HUES48 (cell line): ENCODE data around the gene ANKRD63.

Experiments used
- H3K27ac ChIP-seq: one replicate; pipeline ENCODE4 v1.7.0; 2013; ENCODE audit warnings: low read depth, low read length, inconsistent platforms
- H3K27me3 ChIP-seq: 2 replicates; pipeline ENCODE4 v1.6.1; 2013; ENCODE audit warnings: mild to moderate bottlenecking, low read length; ENCODE audit not compliant: control insufficient read depth, insufficient read depth
- H3K36me3 ChIP-seq: 2 replicates; pipeline ENCODE4 v1.6.1; 2013; ENCODE audit warnings: low read length; ENCODE audit not compliant: control insufficient read depth, insufficient read depth
- H3K4me1 ChIP-seq: 2 replicates; pipeline ENCODE4 v1.6.1; 2013; ENCODE audit warnings: mild to moderate bottlenecking, low read length; ENCODE audit not compliant: control insufficient read depth, insufficient read depth
- H3K4me3 ChIP-seq: 2 replicates; pipeline ENCODE4 v1.5.1; 2013; ENCODE audit warnings: mild to moderate bottlenecking, low read depth, low read length
- H3K9ac ChIP-seq: 2 replicates; pipeline ENCODE4 v1.6.1; 2013; ENCODE audit warnings: mild to moderate bottlenecking, low read depth, low read length, moderate library complexity
- H3K9me3 ChIP-seq: 2 replicates; pipeline ENCODE4 v1.6.1; 2013; ENCODE audit warnings: low read length; ENCODE audit not compliant: control insufficient read depth, insufficient read depth

The ANKRD63 gene

GRCh38 chr15:40302288-40302886 is 19.5 kb upstream of the ANKRD63 start:
- no peak overlapping the region for H3K4me3 ChIP-seq
- H3K27me3 ChIP-seq, result no peaks in the 10 kb centered on the region
- no peaks in the 10 kb centered on the region for H3K36me3 ChIP-seq
- 0 out of 2 replicates have a peak, but pooled peaks cover 4% of the 10 kb centered on the region for H3K9me3 ChIP-seq
- H3K27ac ChIP-seq, result no peak overlapping the region
- peaks cover 21% of the 10 kb centered on the region for H3K4me1 ChIP-seq
- no peak overlapping the region for H3K9ac ChIP-seq

- H3K27me3 ChIP-seq, result no peaks in the 10 kb centered on the region
- H3K4me1 ChIP-seq, result peaks cover 13% of the 10 kb centered on the region; the same call in 1 of the 2 replicates
- 0 out of 2 replicates have a peak, but pooled peaks cover 4% of the 10 kb centered on the region for H3K9me3 ChIP-seq
- no peak overlapping the region for H3K27ac ChIP-seq
- H3K4me3 ChIP-seq, result no peak overlapping the region
- no peaks in the 10 kb centered on the region for H3K36me3 ChIP-seq
- no peak overlapping the region for H3K9ac ChIP-seq
Measured at GRCh38 chr15:40301467-40302179, 18.8 kb upstream of the ANKRD63 start.

- Histone ChIP-seq H3K4me1 (peaks cover 12% of the 10 kb centered on the region; the same call in 1 of the 2 replicates), H3K4me3 (no peak overlapping the region), H3K9ac (no peak overlapping the region), H3K36me3 (no peaks in the 10 kb centered on the region), H3K27ac (no peak overlapping the region), H3K27me3 (no peaks in the 10 kb centered on the region), H3K9me3 (0 out of 2 replicates have a peak, but pooled peaks cover 4% of the 10 kb centered on the region)
Measured at GRCh38 chr15:40300771-40301170, 17.9 kb upstream of the ANKRD63 start.

- H3K9ac ChIP-seq, result no peak overlapping the region
- H3K27me3 ChIP-seq, result no peaks in the 10 kb centered on the region
- no peak overlapping the region for H3K27ac ChIP-seq
- peaks cover 12% of the 10 kb centered on the region; the same call in 1 of the 2 replicates for H3K4me1 ChIP-seq
- H3K4me3 ChIP-seq, result no peak overlapping the region
- H3K9me3 ChIP-seq, result 0 out of 2 replicates have a peak, but pooled peaks cover 4% of the 10 kb centered on the region
- no peaks in the 10 kb centered on the region for H3K36me3 ChIP-seq
Measured at GRCh38 chr15:40300367-40300766, 17.5 kb upstream of the ANKRD63 start.

- Histone ChIP-seq H3K4me3 (no peak overlapping the region), H3K36me3 (no peaks in the 10 kb centered on the region), H3K4me1 (peaks cover 12% of the 10 kb centered on the region; the same call in 1 of the 2 replicates), H3K9ac (no peak overlapping the region), H3K27me3 (peaks cover 10% of the 10 kb centered on the region), H3K9me3 (0 out of 2 replicates have a peak, but pooled peaks cover 4% of the 10 kb centered on the region), H3K27ac (no peak overlapping the region)
Measured at GRCh38 chr15:40298216-40298935, 15.5 kb upstream of the ANKRD63 start.

- Histone ChIP-seq H3K27ac (no peak overlapping the region), H3K9me3 (0 out of 2 replicates have a peak, but pooled peaks cover 4% of the 10 kb centered on the region), H3K9ac (no peak overlapping the region), H3K4me3 (no peak overlapping the region), H3K27me3 (peaks cover 21% of the 10 kb centered on the region), H3K4me1 (peaks cover 12% of the 10 kb centered on the region; the same call in 1 of the 2 replicates), H3K36me3 (no peaks in the 10 kb centered on the region)
Measured at GRCh38 chr15:40297356-40297755, 14.5 kb upstream of the ANKRD63 start.

- Histone ChIP-seq H3K4me1 (0 out of 2 replicates have a peak, but pooled peaks cover 9% of the 10 kb centered on the region), H3K36me3 (no peaks in the 10 kb centered on the region), H3K27me3 (peaks cover 27% of the 10 kb centered on the region), H3K4me3 (no peak overlapping the region), H3K9ac (no peak overlapping the region), H3K27ac (no peak overlapping the region), H3K9me3 (0 out of 2 replicates have a peak, but pooled peaks cover 4% of the 10 kb centered on the region)
Measured at GRCh38 chr15:40296561-40297230, 13.8 kb upstream of the ANKRD63 start.

GRCh38 chr15:40295877-40296560 is 13.2 kb upstream of the ANKRD63 start:
- H3K4me3 ChIP-seq, result no peak overlapping the region
- 0 out of 2 replicates have a peak, but pooled peaks cover 7% of the 10 kb centered on the region for H3K4me1 ChIP-seq
- H3K9ac ChIP-seq, result no peak overlapping the region
- H3K27ac ChIP-seq, result no peak overlapping the region
- peaks cover 34% of the 10 kb centered on the region for H3K27me3 ChIP-seq
- H3K36me3 ChIP-seq, result no peaks in the 10 kb centered on the region
- H3K9me3 ChIP-seq, result 0 out of 2 replicates have a peak, but pooled peaks cover 4% of the 10 kb centered on the region

GRCh38 chr15:40295297-40295696 is 12.4 kb upstream of the ANKRD63 start:
- Histone ChIP-seq H3K9ac (no peak overlapping the region), H3K27me3 (peaks cover 40% of the 10 kb centered on the region), H3K27ac (no peak overlapping the region), H3K4me3 (no peak overlapping the region), H3K36me3 (no peaks in the 10 kb centered on the region), H3K4me1 (peaks cover 8% of the 10 kb centered on the region), H3K9me3 (0 out of 2 replicates have a peak, but pooled peaks cover under 1% of the 10 kb centered on the region)
